BLaER1 treated with 17β-estradiol and CSF1 and Interleukin-3, amounts not matched to agents 10 nM and 100 nM (cell line): ENCODE results near the gene POLN.
A peak's percentile ranks its signal among the peaks of the same experiment; 100 is the strongest.

Source experiments
- H3K27ac ChIP-seq, 11 experiments: shearing (Covaris generic); formaldehyde crosslinking; 2 replicates each; pipeline ENCODE4 v1.8.1; 2022
- H3K27me3 ChIP-seq, 11 experiments: shearing (Covaris generic); formaldehyde crosslinking; 2 replicates each; pipeline ENCODE4 v1.8.1; 2022
- H3K36me3 ChIP-seq, 11 experiments: shearing (Covaris generic); formaldehyde crosslinking; 2 replicates each; pipeline ENCODE4 v1.8.1; 2022
- H3K4me1 ChIP-seq, 10 experiments: shearing (Covaris generic); formaldehyde crosslinking; 2 replicates each; pipeline ENCODE4 v1.8.1; 2022
- H3K4me2 ChIP-seq, 11 experiments: shearing (Covaris generic); formaldehyde crosslinking; 2 replicates each; pipeline ENCODE4 v1.8.1; 2022
- H3K4me3 ChIP-seq, 10 experiments: shearing (Covaris generic); formaldehyde crosslinking; 2 replicates each; pipeline ENCODE4 v1.8.1; 2022
- H3K9ac ChIP-seq, 11 experiments: shearing (Covaris generic); formaldehyde crosslinking; 2 replicates each; pipeline ENCODE4 v1.8.1; 2022
- H3K9me3 ChIP-seq, 11 experiments: shearing (Covaris generic); formaldehyde crosslinking; replicated peaks in 1 of 11; 2 replicates each; pipeline ENCODE4 v1.8.1; 2022
- H4K20me1 ChIP-seq, 11 experiments: shearing (Covaris generic); formaldehyde crosslinking; 2 replicates each; pipeline ENCODE4 v1.8.1; 2022
- Cebpa-rat ChIP-seq, 11 experiments: shearing (Covaris generic); IDR thresholded peaks; 2 replicates each; pipeline ENCODE4 v1.8.1; 2022

The POLN gene

DNA sequence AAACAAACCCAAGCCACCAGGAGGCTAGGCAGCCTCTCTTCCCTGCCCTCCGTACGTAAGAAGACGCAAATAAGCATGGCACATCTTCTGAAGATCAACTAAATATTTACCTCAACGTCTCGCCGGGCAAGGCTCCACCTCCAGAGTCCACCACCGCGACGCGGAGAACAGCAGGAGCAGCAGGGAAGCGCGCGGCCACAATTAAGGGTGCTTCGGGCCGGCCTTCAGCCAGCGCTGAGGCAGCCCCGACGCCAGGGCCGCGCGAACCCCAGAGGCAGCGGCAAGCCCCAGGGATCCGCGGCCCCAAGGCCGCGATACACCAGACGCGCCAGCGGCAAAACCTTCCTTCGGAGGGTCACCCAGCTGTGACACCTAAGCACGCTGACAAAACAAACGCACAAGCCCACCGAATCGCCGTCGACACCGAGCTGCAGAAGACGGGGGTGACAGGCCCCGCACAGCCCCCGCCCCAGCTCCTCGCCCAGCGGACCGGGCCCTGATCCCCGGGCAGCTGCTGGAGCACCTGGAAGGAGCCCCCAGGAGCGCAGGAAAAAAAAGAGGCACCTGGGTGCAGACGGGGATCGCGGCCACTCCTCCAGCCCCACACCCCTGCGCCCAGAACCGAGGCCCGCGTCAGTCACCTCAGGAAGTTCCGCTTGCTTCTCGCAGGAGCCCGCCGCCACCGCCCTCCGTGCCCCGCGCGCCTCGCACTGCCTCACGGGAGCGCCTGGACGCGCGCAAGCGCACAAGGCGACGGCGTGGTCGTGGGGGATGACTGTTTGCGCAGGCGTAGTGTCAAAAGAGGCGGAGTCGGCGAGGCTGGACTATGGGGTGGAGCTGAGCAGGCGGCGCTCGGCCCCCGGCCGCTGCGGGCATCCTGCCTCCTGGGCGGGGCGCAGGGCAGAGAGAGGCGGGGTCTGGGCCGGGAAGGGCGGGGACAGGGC, at the start of gene POLN, which contains the start of gene HAUS3:
TSS of gene POLN (minus strand) at position 712 of the 944 bp plus-strand sequence. CDS start 12,890 bp downstream, outside the sequence.
TSS of gene HAUS3 (minus strand) at position 712 of the 944 bp plus-strand sequence. CDS start 1,175 bp downstream, outside the sequence.
- H3K27ac ChIP-seq = peak within 1 kb of the TSS; percentile 48 to 86 (median 78); a peak in 21 of 22 replicates
- peaks cover 27 to 58% (median 47%) of the 10 kb centered on the region in 11 experiments; a peak in 20 of 22 replicates for H4K20me1 ChIP-seq
- no peaks in the 10 kb centered on the region for H3K27me3 ChIP-seq
- peaks cover 71 to 83% (median 75%) of the 10 kb centered on the region in 10 experiments for H3K4me1 ChIP-seq
- peaks cover 8 to 34% (median 17%) of the 10 kb centered on the region in 11 experiments; a peak in 17 of 22 replicates for H3K36me3 ChIP-seq
- peak within 1 kb of the TSS; percentile 81 to 92 (median 87) for H3K9ac ChIP-seq
- peak within 1 kb of the TSS; percentile 83 to 96 (median 89) for H3K4me2 ChIP-seq
- no peaks in the 10 kb centered on the region for H3K9me3 ChIP-seq
- TF ChIP-seq Cebpa-rat (IDR thresholded peaks at IDR 0.05) = no peak
- H3K4me3 ChIP-seq = peak within 1 kb of the TSS; percentile 81 to 98 (median 87)

DNA sequence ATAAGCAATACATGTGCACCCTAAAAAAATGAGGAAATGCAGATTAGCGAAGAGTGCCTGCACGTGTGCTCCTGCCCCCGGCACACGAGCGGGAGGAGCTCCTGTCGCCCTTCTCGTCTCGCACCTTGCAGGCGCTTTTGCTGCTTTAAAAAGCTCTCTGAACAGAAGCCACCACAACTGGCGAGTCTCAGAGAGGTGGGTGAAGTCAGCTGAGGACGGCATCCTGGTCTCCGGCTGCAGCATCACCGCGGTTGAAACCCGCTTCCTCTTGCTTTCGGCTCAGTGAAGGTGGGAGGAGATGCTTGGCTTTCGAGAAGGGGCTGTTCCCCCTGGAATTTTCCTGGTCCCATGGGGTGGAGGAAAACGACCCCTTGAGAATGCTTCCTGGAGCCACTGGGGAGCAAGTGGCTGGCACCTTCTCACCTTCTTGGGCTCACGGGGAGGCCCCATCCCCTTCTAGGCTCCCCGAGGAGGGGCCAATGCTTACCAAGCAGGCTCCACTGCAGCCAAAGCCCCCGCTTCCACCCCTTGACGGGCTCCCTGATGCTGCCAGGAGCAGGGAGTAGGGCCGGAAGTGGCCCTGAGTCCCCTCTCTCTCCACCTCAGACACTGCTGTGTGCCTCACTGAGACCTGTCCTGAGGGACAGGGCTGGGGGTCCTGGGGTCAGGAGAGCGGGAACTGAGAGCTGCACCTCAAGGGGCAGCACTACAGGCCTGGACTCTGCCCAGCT, 49.2 kb upstream of the POLN start:
- Histone ChIP-seq H3K36me3 (no peaks in the 10 kb centered on the region; a peak in 1 of 22 replicates), H3K4me2 (peak overlapping the region; percentile 46 to 95 (median 87)), H3K4me1 (peaks cover 27 to 57% (median 49%) of the 10 kb centered on the region in 10 experiments), H3K27ac (peak overlapping the region in 4 of 11 experiments; percentile 0 to 30 (median 16); a peak in 3 of 22 replicates), H4K20me1 (peaks cover 0 to 24% (median 0%) of the 10 kb centered on the region in 11 experiments; a peak in 5 of 22 replicates), H3K9me3 (peaks cover 0 to 10% (median 4%) of the 10 kb centered on the region in 11 experiments; a peak in 7 of 22 replicates), H3K4me3 (no peak overlapping the region), H3K9ac (peak overlapping the region in 5 of 11 experiments; percentile 7 to 47 (median 30); a peak in 5 of 22 replicates), H3K27me3 (peaks cover 0 to 13% (median 0%) of the 10 kb centered on the region in 11 experiments; a peak in 4 of 22 replicates)
- no peak for TF ChIP-seq Cebpa-rat (IDR thresholded peaks at IDR 0.05)

DNA sequence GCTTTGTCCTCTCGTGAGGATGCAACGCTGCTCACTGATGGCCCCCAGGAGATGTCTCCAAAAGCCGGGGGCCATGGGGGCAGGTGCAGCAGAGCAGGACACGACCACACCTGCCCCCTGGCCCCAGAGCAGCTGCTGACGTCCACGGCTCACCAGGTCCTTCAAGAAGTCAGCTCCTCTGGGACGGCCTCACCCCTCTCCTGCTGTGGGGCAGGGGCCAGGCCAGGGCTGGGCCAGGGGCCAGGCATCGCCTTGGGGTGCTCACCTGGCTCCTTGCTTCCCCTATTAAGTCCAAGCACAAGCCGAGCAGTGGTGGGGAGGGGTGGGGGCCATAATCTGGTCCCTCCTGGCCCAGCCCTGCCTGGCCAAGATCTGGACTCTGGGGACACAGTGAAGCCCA, 48.6 kb upstream of the POLN start:
- H3K36me3 ChIP-seq = no peaks in the 10 kb centered on the region; a peak in 1 of 22 replicates
- TF ChIP-seq Cebpa-rat (IDR thresholded peaks at IDR 0.05) = no peak
- peaks cover 0 to 24% (median 0%) of the 10 kb centered on the region in 11 experiments; a peak in 6 of 22 replicates for H4K20me1 ChIP-seq
- peak overlapping the region; percentile 46 to 95 (median 87) for H3K4me2 ChIP-seq
- peak overlapping the region in 3 of 11 experiments; percentile 19 to 30 (median 22); a peak in 4 of 22 replicates for H3K27ac ChIP-seq
- peak overlapping the region in 6 of 11 experiments; percentile 26 to 47 (median 32); a peak in 8 of 22 replicates for H3K9ac ChIP-seq
- H3K4me1 ChIP-seq = peaks cover 29 to 57% (median 49%) of the 10 kb centered on the region in 10 experiments
- peaks cover 0 to 13% (median 0%) of the 10 kb centered on the region in 11 experiments; a peak in 4 of 22 replicates for H3K27me3 ChIP-seq
- no peak overlapping the region for H3K4me3 ChIP-seq
- peaks cover 0 to 10% (median 4%) of the 10 kb centered on the region in 11 experiments; a peak in 7 of 22 replicates for H3K9me3 ChIP-seq

DNA sequence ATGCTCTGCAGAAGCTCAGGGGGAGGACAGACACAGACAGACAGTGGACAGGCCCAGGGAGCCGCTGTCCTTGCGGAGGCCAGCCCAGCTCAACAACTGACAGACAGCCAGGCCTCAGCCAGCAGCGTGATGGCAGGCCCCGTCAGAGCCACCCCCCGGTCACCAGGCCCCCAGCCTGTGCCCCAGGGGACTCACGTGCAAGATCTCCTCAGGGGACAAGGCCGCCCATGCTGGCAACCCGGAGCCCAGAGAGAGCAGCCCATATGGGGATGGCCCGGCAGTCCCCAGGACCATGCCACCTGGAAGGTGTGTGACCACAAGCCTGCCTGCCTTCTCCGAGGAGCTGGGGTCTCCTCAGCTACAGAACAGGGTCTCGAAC, 48.0 kb upstream of the POLN start:
- Histone ChIP-seq H3K27me3 (peaks cover 0 to 13% (median 0%) of the 10 kb centered on the region in 11 experiments; a peak in 4 of 22 replicates), H3K36me3 (no peaks in the 10 kb centered on the region; a peak in 1 of 22 replicates), H3K9ac (peak overlapping the region in 6 of 11 experiments; percentile 18 to 47 (median 31); a peak in 10 of 22 replicates), H3K4me2 (peak overlapping the region; percentile 46 to 95 (median 87); a peak in 21 of 22 replicates), H3K9me3 (peaks cover 0 to 10% (median 4%) of the 10 kb centered on the region in 11 experiments; a peak in 7 of 22 replicates), H3K4me3 (no peak overlapping the region), H4K20me1 (peaks cover 0 to 24% (median 0%) of the 10 kb centered on the region in 11 experiments; a peak in 6 of 22 replicates), H3K27ac (peak overlapping the region in 2 of 11 experiments; percentile 22 to 30; a peak in 5 of 22 replicates), H3K4me1 (peaks cover 32 to 57% (median 49%) of the 10 kb centered on the region in 10 experiments)
- no peak for TF ChIP-seq Cebpa-rat (IDR thresholded peaks at IDR 0.05)

DNA sequence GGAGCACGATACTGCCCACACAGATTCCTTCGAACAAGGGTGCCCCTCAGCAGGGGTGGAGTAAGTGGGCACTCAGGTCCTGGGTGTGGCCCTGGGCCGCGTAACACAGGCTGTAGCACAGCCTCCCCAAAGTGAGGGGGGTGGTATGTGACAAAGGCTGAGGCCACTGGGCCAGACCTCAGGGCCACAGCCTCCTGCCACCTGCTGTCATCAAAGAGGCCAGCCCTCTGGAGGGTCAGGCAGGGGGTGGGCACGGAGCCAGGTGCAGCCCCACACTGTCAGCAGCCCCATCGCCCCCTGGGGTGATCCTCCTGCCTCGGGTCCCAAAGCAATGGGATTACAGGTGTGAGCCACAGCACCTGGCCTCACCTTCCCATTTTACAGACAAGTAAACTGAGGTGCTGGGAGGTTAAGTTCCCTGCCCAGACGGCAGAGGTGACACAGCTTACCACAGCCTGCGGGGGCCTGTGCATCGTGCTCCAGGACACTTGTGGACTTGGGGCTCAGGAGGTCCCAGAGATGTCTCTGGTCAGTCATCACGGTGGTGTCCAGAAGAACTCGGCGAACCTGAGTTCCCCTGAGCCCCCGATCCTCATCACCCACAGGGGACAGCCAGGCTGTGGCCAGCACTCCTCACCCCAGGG, 47.5 kb upstream of the POLN start:
- Histone ChIP-seq H3K4me3 (no peak overlapping the region), H3K27me3 (peaks cover 0 to 13% (median 0%) of the 10 kb centered on the region in 11 experiments; a peak in 4 of 22 replicates)
- no peak for TF ChIP-seq Cebpa-rat (IDR thresholded peaks at IDR 0.05)

DNA sequence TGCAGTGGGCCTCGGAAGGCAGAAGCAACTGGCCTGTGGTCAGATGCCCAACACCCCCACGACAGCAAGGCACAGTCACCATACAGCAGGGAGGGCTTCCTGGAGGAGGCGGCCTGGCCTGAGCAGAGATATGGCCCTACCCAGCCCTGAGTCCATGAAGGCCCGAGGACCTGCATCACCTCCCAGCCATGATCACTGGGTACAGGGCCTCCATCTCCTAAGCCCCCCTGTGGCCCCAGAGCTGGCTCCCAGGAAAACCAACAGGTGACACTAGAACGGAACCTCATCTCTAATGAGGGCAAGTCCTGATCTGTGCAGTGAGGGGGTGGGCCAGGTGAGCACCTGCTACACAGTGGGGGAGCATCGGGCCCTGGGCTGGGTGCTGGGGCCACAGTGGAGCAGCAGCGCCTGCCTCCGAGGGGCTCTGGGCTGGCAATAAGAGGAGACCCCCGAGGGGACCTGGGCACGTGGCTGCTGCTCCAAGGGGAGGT, 46.2 kb upstream of the POLN start:
- Histone ChIP-seq H3K27me3 (peaks cover 0 to 13% (median 0%) of the 10 kb centered on the region in 11 experiments; a peak in 4 of 22 replicates), H3K27ac (no peak overlapping the region), H3K9me3 (no peaks in the 10 kb centered on the region), H3K9ac (no peak overlapping the region), H3K4me1 (peaks cover 39 to 58% (median 52%) of the 10 kb centered on the region in 10 experiments), H4K20me1 (peaks cover 0 to 24% (median 0%) of the 10 kb centered on the region in 11 experiments; a peak in 6 of 22 replicates), H3K36me3 (no peaks in the 10 kb centered on the region; a peak in 1 of 22 replicates), H3K4me2 (no peak overlapping the region), H3K4me3 (no peak overlapping the region)
- TF ChIP-seq Cebpa-rat (IDR thresholded peaks at IDR 0.05) = no peak

More for the DNA sequence above, 47.5 kb upstream of the POLN start:
- H3K4me1 ChIP-seq = peaks cover 36 to 57% (median 49%) of the 10 kb centered on the region in 10 experiments
- peak overlapping the region in 2 of 11 experiments; percentile 22 to 30; a peak in 3 of 22 replicates for H3K27ac ChIP-seq
- peaks cover 0 to 24% (median 0%) of the 10 kb centered on the region in 11 experiments; a peak in 6 of 22 replicates for H4K20me1 ChIP-seq
- no peaks in the 10 kb centered on the region; a peak in 1 of 22 replicates for H3K36me3 ChIP-seq
- peaks cover 0 to 7% (median 4%) of the 10 kb centered on the region in 11 experiments; a peak in 7 of 22 replicates for H3K9me3 ChIP-seq
- H3K9ac ChIP-seq = peak overlapping the region in 6 of 11 experiments; percentile 18 to 47 (median 31); a peak in 7 of 22 replicates
- H3K4me2 ChIP-seq = peak overlapping the region in 10 of 11 experiments; percentile 46 to 95 (median 88); a peak in 19 of 22 replicates

DNA sequence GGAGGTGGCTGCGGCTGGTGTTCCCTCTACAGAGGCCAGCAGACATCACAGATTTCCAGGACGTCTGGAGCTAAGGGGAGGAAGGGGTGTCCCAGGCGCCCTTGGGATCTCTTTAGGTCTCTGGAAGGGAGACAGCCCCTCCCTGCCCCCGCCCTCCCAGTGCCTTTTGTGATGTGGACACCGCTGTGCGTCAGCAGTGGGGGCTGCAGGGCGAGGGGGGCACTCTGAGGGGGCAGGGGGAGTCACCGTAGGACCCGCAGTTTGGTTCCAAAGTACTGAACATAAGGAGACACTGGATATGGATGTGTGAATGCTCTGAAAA, 45.6 kb upstream of the POLN start:
- no peak for TF ChIP-seq Cebpa-rat (IDR thresholded peaks at IDR 0.05)
- Histone ChIP-seq H3K4me1 (peaks cover 40 to 61% (median 55%) of the 10 kb centered on the region in 10 experiments), H3K9ac (no peak overlapping the region)

More for the DNA sequence above, 45.6 kb upstream of the POLN start:
- Histone ChIP-seq H3K27ac (no peak overlapping the region), H3K27me3 (peaks cover 0 to 13% (median 0%) of the 10 kb centered on the region in 11 experiments; a peak in 4 of 22 replicates), H3K4me2 (no peak overlapping the region), H3K4me3 (no peak overlapping the region), H3K36me3 (no peaks in the 10 kb centered on the region; a peak in 1 of 22 replicates), H4K20me1 (peaks cover 0 to 24% (median 0%) of the 10 kb centered on the region in 11 experiments; a peak in 6 of 22 replicates), H3K9me3 (no peaks in the 10 kb centered on the region)
